SK-N-SH treated with all-trans-retinoic acid at 6 μM for 48 hours (cell line): ENCODE results near the gene SEMA4A.

Experiments
- ARNTL ChIP-seq: fragments of 450-650 bp; formaldehyde crosslinking; IDR thresholded peaks from 2 replicates; pipeline ENCODE4 v1.5.0; 2020; ENCODE audit warnings: low read depth, mild to moderate bottlenecking, moderate library complexity, borderline replicate concordance
- ZC3H10 ChIP-seq: fragments of 250-450 bp; sonication (Bioruptor Pico); IDR thresholded peaks from 2 replicates; pipeline ENCODE4 v1.5.1; 2021; ENCODE audit warnings: mild to moderate bottlenecking, moderate library complexity
- ZFP3 ChIP-seq: fragments of 250-450 bp; sonication (Bioruptor Pico); IDR thresholded peaks from 2 replicates; pipeline ENCODE4 v1.5.0; 2020; ENCODE audit warnings: mild to moderate bottlenecking, moderate library complexity
- TF ChIP-seq, protein P1 (sequence below): fragments of 250-450 bp; sonication (Bioruptor Pico); IDR thresholded peaks from 2 replicates; pipeline ENCODE4 v1.8.0; 2020; ENCODE audit warnings: mild to moderate bottlenecking, moderate library complexity, borderline replicate concordance

DNA sequence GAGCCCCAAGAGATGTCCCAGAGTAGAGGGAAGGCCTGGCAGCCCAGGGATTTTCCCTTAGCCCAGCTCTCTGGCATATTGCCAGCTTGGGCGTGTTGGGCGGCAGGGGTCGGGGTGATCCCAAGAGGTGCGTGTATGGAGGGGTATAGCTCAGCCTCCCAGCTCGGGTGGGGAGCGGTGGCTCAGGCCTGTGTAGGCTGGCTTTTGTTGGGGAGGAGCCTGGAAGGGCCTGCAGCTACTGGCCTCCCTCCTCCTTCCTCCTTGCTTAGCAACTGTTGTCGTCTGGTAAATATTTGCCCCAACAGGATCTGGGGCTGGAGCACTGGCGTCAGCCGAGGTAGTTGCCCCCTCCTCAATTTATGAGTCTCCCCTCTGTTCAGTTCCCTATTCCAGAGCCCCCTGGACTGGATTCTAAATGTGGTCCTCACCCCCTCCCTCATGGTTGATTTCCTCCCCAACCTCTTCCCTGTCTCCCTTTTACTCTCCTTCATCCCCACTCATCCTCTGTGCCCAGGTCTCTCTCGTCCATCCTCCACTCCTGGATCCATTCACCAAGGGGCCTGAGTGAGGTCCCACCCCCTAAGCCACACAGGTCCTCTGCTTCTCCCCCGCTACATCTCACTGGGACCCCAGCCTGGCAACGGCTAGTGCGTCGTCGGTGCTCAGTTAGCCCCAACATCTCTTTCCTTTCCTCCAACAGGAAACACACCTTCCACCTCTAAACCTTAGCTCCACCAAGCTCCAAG, 49.1 kb upstream of the SEMA4A start:
- TF ChIP-seq ZFP3 (CRISPR knock-in tag) (0 out of 2 replicates have a peak, but pooled peaks have one; percentile 10), ZC3H10 (CRISPR knock-in tag) (0 out of 2 replicates have a peak, but pooled peaks have one; percentile 31), ARNTL (CRISPR knock-in tag) (no peak)
- TF ChIP-seq, protein P1, sequence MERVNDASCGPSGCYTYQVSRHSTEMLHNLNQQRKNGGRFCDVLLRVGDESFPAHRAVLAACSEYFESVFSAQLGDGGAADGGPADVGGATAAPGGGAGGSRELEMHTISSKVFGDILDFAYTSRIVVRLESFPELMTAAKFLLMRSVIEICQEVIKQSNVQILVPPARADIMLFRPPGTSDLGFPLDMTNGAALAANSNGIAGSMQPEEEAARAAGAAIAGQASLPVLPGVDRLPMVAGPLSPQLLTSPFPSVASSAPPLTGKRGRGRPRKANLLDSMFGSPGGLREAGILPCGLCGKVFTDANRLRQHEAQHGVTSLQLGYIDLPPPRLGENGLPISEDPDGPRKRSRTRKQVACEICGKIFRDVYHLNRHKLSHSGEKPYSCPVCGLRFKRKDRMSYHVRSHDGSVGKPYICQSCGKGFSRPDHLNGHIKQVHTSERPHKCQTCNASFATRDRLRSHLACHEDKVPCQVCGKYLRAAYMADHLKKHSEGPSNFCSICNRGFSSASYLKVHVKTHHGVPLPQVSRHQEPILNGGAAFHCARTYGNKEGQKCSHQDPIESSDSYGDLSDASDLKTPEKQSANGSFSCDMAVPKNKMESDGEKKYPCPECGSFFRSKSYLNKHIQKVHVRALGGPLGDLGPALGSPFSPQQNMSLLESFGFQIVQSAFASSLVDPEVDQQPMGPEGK (CRISPR knock-in tag), result no peak
